ENCODE results near the gene ZC3H4.

The ZC3H4 gene

DNA sequence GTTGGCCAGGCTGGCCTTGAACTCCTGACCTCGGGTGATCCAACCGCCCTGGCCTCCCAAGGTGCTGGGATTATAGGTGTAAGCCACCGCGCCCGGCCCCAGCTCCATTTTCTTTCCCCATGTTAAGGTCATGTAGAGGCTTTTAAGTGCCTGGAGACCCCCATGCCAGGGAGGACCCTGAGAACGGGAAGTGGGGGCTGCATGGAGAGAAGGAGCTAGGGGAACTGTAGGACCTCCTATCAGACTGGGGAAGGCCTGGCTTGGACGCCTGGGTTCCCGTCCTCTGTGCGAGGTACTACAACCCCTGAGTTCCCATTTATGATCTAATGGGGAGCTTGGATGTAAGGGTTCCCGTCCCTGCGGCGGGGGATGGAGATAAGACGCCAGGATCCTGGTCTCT, 94.7 kb downstream of the ZC3H4 start:
- DNase-seq: no peak

Data from COR-L47 (cell line).